ENCODE results near the gene TOGARAM1.

TOGARAM1 gene

DNA sequence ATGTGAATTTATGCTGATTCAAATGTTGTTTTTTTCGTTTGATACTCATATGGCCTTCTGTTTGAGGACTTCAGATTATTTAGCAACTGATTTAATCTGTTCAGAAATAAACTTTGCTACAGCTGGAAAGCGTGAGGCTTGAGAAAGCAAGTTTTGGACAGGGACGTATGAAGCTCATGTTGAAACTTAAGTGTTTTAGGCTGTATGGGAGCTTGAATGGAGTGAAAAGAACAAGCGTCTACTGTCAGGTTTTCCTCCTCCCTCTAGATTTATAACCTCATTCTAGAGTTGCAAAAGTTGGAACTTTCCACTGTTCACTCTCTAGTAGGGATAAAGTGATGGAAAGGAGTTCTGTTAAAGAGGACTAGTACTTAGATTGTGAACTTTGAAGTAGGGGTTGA is 123.0 kb downstream of the TOGARAM1 start:
- peaks cover 54% of the 10 kb centered on the region for H3K4me1 ChIP-seq (ENCODE audit: insufficient read depth, low read length, severe bottlenecking)
- H3K4me2 ChIP-seq (ENCODE audit: low read length): peak overlapping the region; percentile 87
- no peaks in the 10 kb centered on the region for H3K9me3 ChIP-seq (ENCODE audit: low read length)
- no peaks in the 10 kb centered on the region for H4K20me1 ChIP-seq (ENCODE audit: insufficient read depth, low read length)
- H3K4me3 ChIP-seq (ENCODE audit: low read depth, low read length, poor library complexity, severe bottlenecking): peak overlapping the region; percentile 92
- H3K27ac ChIP-seq (ENCODE audit: low read depth, low read length, poor library complexity, severe bottlenecking): peak overlapping the region; percentile 81
- no peaks in the 10 kb centered on the region for H3K9me2 ChIP-seq (ENCODE audit: low read depth, low read length)
- H3F3A ChIP-seq (ENCODE audit: insufficient read depth, low read length): no peaks in the 10 kb centered on the region
- no peaks in the 10 kb centered on the region for H3K27me3 ChIP-seq (ENCODE audit: insufficient read depth, low read length)
- H2AFZ ChIP-seq (ENCODE audit: low read length): no peak overlapping the region
- peak overlapping the region; percentile 90 for H3K9ac ChIP-seq (ENCODE audit: low read length)
- peaks cover 20% of the 10 kb centered on the region for H3K36me3 ChIP-seq (ENCODE audit: insufficient read depth, low read length)
- H3K79me2 ChIP-seq (ENCODE audit: insufficient read depth, low read length): peaks cover 58% of the 10 kb centered on the region
- no peak for TF ChIP-seq EZH2 (IDR thresholded peaks at IDR 0.05; ENCODE audit: borderline replicate concordance, low read length)
- TF ChIP-seq, protein P1, sequence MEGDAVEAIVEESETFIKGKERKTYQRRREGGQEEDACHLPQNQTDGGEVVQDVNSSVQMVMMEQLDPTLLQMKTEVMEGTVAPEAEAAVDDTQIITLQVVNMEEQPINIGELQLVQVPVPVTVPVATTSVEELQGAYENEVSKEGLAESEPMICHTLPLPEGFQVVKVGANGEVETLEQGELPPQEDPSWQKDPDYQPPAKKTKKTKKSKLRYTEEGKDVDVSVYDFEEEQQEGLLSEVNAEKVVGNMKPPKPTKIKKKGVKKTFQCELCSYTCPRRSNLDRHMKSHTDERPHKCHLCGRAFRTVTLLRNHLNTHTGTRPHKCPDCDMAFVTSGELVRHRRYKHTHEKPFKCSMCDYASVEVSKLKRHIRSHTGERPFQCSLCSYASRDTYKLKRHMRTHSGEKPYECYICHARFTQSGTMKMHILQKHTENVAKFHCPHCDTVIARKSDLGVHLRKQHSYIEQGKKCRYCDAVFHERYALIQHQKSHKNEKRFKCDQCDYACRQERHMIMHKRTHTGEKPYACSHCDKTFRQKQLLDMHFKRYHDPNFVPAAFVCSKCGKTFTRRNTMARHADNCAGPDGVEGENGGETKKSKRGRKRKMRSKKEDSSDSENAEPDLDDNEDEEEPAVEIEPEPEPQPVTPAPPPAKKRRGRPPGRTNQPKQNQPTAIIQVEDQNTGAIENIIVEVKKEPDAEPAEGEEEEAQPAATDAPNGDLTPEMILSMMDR (IDR thresholded peaks at IDR 0.05; ENCODE audit: low read length): no peak

DNA sequence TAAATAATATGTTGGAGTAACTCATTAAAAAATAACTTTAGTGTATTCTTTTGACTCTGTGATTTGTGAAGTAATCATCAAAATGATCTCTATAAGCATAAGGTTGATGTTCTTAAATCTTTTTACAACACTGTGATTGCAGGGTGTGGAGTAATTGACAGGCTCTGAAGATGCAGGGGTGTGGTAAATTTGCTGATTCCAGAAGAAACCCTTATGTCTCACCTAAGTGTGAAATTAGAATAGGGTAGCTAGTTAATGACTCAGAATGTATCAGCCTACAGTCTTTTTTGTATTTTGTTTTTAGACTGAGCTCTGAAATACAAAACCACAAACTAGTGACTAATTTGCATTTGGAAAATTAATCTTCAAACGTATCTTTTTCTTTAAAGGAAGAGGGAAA is 127.8 kb downstream of the TOGARAM1 start:
- H3K9ac ChIP-seq (ENCODE audit: low read length): no peak overlapping the region
- H2AFZ ChIP-seq (ENCODE audit: low read length): no peak overlapping the region
- no peak overlapping the region for H3K4me2 ChIP-seq (ENCODE audit: low read length)
- H3K79me2 ChIP-seq (ENCODE audit: insufficient read depth, low read length): peaks cover 91% of the 10 kb centered on the region
- H3K4me3 ChIP-seq (ENCODE audit: low read depth, low read length, poor library complexity, severe bottlenecking): no peak overlapping the region
- peaks cover 46% of the 10 kb centered on the region for H3K4me1 ChIP-seq (ENCODE audit: insufficient read depth, low read length, severe bottlenecking)
- H3K27me3 ChIP-seq (ENCODE audit: insufficient read depth, low read length): no peaks in the 10 kb centered on the region
- no peaks in the 10 kb centered on the region for H4K20me1 ChIP-seq (ENCODE audit: insufficient read depth, low read length)
- TF ChIP-seq, protein P1 (IDR thresholded peaks at IDR 0.05; ENCODE audit: low read length): no peak
- TF ChIP-seq EZH2 (IDR thresholded peaks at IDR 0.05; ENCODE audit: borderline replicate concordance, low read length): no peak
- H3K36me3 ChIP-seq (ENCODE audit: insufficient read depth, low read length): peaks cover 57% of the 10 kb centered on the region
- H3K9me3 ChIP-seq (ENCODE audit: low read length): no peaks in the 10 kb centered on the region
- no peaks in the 10 kb centered on the region; the same call in 1 of the 2 replicates for H3F3A ChIP-seq (ENCODE audit: insufficient read depth, low read length)
- no peak overlapping the region for H3K27ac ChIP-seq (ENCODE audit: low read depth, low read length, poor library complexity, severe bottlenecking)
- H3K9me2 ChIP-seq (ENCODE audit: low read depth, low read length): no peaks in the 10 kb centered on the region

DNA sequence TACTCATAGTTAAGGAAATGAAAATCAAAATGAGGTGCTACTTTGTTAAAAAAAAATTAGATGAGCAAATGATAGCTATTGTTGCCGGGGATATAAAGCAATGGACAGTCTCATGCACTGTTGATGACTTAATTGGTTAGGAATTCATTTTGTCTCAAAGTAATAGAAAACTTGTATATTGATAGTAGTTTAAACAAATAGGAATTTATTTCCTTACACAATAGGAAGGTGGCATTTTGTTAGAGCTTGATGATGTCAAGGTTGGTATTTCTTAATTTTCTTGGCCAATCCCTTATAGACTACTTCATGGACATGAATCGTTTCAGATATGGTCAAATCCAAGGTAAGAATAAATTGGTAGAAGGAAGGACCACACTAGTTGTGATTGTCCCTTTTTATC is 129.7 kb downstream of the TOGARAM1 start:
- no peaks in the 10 kb centered on the region for H3K9me3 ChIP-seq (ENCODE audit: low read length)
- no peak overlapping the region for H3K27ac ChIP-seq (ENCODE audit: low read depth, low read length, poor library complexity, severe bottlenecking)
- no peak overlapping the region for H2AFZ ChIP-seq (ENCODE audit: low read length)
- no peaks in the 10 kb centered on the region for H3K27me3 ChIP-seq (ENCODE audit: insufficient read depth, low read length)
- no peaks in the 10 kb centered on the region; the same call in 1 of the 2 replicates for H3F3A ChIP-seq (ENCODE audit: insufficient read depth, low read length)
- TF ChIP-seq, protein P1 (IDR thresholded peaks at IDR 0.05; ENCODE audit: low read length): no peak
- no peak for TF ChIP-seq EZH2 (IDR thresholded peaks at IDR 0.05; ENCODE audit: borderline replicate concordance, low read length)
- no peak overlapping the region for H3K9ac ChIP-seq (ENCODE audit: low read length)
- no peaks in the 10 kb centered on the region for H3K9me2 ChIP-seq (ENCODE audit: low read depth, low read length)
- H4K20me1 ChIP-seq (ENCODE audit: insufficient read depth, low read length): no peaks in the 10 kb centered on the region
- no peak overlapping the region for H3K4me2 ChIP-seq (ENCODE audit: low read length)
- no peak overlapping the region for H3K4me3 ChIP-seq (ENCODE audit: low read depth, low read length, poor library complexity, severe bottlenecking)
- peaks cover 75% of the 10 kb centered on the region for H3K36me3 ChIP-seq (ENCODE audit: insufficient read depth, low read length)
- peaks cover 72% of the 10 kb centered on the region for H3K79me2 ChIP-seq (ENCODE audit: insufficient read depth, low read length)
- H3K4me1 ChIP-seq (ENCODE audit: insufficient read depth, low read length, severe bottlenecking): peaks cover 30% of the 10 kb centered on the region

Measured in OCI-LY1 (cell line).